Memory B cell (primary cell): ENCODE results near the gene AGTRAP.

ENCODE experiments used
- ATAC-seq: fragments of 150-1000 bp; cut with Tn5 transposase; 2 replicates; pipeline ENCODE4 v1.10.0; 2021; ENCODE audit warnings: low read depth, mild to moderate bottlenecking, moderate library complexity
- DNase-seq, 2 donors: peaks; one replicate each; pipeline ENCODE4 v3.0.0; 2022; ENCODE audit warnings: low spot score in 2 of 2
- H3K27ac Mint-ChIP-seq: one replicate; pipeline ENCODE4 v1.8.0; 2022; ENCODE audit warnings: mild to moderate bottlenecking, moderate library complexity, mixed read lengths
- H3K27me3 Mint-ChIP-seq: one replicate; pipeline ENCODE4 v1.8.0; 2022; ENCODE audit warnings: mixed read lengths
- H3K36me3 Mint-ChIP-seq: one replicate; pipeline ENCODE4 v1.8.0; 2022; ENCODE audit warnings: mild to moderate bottlenecking, mixed read lengths
- H3K4me1 Mint-ChIP-seq: one replicate; pipeline ENCODE4 v1.8.0; 2022; ENCODE audit warnings: mixed read lengths
- H3K4me3 Mint-ChIP-seq: one replicate; pipeline ENCODE4 v1.8.0; 2022; ENCODE audit warnings: mild to moderate bottlenecking, moderate library complexity, mixed read lengths
- H3K9me3 Mint-ChIP-seq: one replicate; pipeline ENCODE4 v1.8.0; 2022; ENCODE audit warnings: mixed read lengths

AGTRAP gene, protein sequence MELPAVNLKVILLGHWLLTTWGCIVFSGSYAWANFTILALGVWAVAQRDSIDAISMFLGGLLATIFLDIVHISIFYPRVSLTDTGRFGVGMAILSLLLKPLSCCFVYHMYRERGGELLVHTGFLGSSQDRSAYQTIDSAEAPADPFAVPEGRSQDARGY

DNA sequence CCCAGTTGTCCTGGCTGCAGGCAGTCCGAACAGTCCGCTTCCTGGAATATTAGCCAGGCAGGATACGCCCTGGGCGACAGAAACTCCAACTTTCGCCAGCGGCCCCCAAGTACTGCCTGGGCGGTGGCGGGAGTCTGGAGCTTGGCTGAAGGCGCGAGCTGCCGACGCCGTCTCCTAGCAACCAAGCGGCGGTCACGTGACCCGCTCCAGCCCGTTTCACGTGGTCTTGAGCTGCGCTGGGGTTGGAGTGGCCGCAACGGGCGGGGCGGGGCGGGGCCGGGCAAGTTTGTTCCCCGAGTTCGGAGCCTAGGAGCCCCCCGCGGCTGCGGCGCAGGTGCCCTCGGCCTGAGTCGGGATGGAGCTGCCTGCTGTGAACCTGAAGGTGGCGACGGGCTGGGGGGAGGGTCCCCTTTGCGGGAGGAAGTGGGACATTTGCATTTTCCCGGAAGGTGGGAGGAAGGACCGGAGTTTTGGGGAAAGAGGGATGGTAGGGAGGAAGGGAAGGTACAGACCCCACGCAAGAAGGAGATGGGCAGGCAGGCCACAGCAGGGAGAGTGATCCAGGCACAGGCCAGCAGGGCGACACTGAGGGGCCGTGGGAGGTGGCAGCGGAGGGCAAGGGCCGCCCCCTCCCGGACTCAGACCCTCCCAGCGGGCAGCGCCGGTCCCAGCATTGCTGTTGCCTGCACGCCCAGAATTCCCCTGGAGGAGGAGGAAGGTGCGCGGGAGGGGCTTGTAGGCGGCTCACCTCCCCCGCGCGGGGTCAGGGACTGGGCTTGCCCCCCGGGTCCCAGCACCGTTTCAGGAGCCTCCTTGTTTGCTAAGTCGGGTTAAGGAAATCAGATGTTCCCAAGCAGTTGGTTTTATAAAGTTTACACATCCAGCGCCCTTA, at the start of gene AGTRAP:
Gene AGTRAP, plus strand, starts transcription at position 283 of the 892 bp plus-strand sequence. Its CDS starts 73 bp downstream, at position 356.
- Mint-ChIP-seq H3K27me3 (no peaks in the 10 kb centered on the region), H3K4me3 (peak within 1 kb of the TSS; percentile 99), H3K27ac (peak within 1 kb of the TSS; percentile 87), H3K36me3 (no peaks in the 10 kb centered on the region), H3K4me1 (peaks cover 27% of the 10 kb centered on the region), H3K9me3 (no peaks in the 10 kb centered on the region)
- peak; percentile 80 to 83 for DNase-seq
- peak; percentile 92 for ATAC-seq

DNA sequence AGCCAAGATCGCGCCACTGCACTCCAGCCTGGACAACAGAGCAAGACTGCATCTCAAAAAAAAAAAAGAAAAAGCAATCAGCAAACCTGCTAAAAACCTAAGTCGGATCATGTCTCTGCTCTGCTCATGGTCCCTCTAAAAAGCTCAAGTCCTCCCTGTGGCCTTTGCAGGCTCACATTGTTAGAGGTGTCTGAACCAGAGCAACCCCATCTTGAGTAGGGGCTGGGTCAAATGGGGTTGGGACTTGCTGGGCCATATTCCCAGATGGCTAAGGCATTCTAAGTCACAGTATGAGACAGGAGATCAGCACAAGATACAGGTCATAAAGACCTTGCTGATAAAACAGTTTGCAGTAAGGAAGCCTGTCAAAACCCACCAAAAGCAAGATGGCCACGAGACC, 47.4 kb upstream of the AGTRAP start:
- DNase-seq = no peak
- H3K36me3 Mint-ChIP-seq = no peaks in the 10 kb centered on the region
- peaks cover 33% of the 10 kb centered on the region for H3K27me3 Mint-ChIP-seq
- H3K9me3 Mint-ChIP-seq = no peaks in the 10 kb centered on the region
- peaks cover 21% of the 10 kb centered on the region for H3K4me1 Mint-ChIP-seq
- ATAC-seq = no peak
- H3K4me3 Mint-ChIP-seq = no peak overlapping the region
- no peak overlapping the region for H3K27ac Mint-ChIP-seq

DNA sequence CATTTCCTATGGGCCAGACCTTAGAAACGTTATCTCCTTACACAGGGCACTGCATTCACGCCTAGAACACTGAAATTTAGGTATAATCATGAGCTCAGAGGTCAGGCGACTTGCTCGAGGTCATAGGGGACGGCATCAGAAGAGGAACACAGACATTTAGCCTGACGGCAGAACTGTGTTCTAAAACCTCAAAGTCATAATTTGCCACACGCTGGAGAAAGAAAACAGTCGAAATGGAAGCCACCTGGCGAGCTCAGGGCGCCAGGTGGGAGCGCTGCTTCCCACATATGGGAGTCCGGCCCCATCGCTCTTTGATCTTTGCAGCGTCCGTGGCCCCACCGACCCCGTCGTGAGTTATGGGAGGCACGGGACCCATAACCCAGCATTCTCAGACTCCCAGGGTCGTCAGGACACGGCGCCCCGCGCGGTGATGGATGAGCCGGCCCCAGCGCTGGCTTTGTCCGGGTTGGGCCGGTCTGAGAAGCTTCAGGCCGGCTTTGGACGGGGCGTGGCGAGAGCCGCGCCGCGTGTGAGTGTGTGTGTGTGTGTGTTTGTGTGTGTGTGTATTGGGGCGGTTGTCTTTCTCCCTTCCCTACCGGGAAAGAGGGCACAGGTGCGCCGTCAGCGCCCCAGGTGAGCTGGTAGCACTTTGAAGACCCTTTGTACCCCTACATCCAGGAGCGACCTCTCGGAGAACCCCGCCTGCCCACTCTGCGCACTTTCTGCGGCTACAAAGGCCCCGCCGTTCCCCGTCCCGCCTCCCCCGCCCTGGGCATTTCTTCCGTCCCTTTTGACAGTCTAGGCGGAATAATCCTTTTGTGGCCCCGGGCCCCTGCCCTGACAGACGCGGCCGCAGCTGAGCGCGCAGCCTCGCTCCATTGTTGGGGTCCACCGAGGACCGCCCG, 45.3 kb upstream of the AGTRAP start:
- Mint-ChIP-seq H3K27ac (no peak overlapping the region), H3K4me1 (peaks cover 21% of the 10 kb centered on the region), H3K4me3 (peak overlapping the region; percentile 49), H3K27me3 (peaks cover 38% of the 10 kb centered on the region), H3K36me3 (no peaks in the 10 kb centered on the region), H3K9me3 (no peaks in the 10 kb centered on the region)
- DNase-seq (no peak), ATAC-seq (peak; percentile 50)

DNA sequence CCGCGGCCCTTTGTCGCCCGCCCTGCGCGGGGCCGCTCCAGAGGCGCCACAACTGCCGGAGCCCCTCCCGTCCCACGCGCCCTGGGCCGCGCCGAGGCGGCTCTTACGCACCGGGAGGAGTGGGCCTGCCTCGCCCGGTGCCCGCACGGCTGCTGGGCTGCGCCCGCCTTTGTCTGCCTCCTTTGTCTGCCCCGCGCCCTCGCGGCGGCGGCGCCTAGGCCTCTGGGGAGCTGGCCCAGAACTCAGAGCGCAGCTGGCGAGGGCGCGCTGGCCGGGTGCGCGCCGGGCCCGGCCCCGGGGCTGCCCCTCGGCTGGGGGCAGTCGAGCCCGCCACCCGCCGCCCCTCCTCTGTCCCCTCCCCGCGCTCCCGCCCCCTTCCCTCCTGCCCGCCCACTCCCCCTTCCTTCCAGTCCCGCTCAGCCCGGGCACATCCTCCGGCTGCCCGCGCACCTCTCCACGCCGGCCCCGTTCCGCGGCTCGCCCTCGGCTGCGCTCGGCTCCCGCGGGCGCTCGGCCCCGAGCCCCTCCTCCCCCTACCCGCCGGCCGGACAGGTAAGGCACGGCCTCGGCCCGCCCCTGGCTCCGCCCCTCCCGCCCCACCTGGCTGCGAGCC, 44.5 kb upstream of the AGTRAP start, which contains the start of gene DRAXIN:
Gene DRAXIN, plus strand, starts transcription at position 409 of the 613 bp plus-strand sequence. CDS start 14,549 bp downstream, outside the sequence.
- Mint-ChIP-seq H3K27me3 (peaks cover 35% of the 10 kb centered on the region), H3K36me3 (no peaks in the 10 kb centered on the region), H3K4me3 (peak within 1 kb of the TSS; percentile 73), H3K27ac (peak within 1 kb of the TSS; percentile 21), H3K9me3 (no peaks in the 10 kb centered on the region), H3K4me1 (peaks cover 21% of the 10 kb centered on the region)
- DNase-seq = no peak
- ATAC-seq = peak; percentile 39

DNA sequence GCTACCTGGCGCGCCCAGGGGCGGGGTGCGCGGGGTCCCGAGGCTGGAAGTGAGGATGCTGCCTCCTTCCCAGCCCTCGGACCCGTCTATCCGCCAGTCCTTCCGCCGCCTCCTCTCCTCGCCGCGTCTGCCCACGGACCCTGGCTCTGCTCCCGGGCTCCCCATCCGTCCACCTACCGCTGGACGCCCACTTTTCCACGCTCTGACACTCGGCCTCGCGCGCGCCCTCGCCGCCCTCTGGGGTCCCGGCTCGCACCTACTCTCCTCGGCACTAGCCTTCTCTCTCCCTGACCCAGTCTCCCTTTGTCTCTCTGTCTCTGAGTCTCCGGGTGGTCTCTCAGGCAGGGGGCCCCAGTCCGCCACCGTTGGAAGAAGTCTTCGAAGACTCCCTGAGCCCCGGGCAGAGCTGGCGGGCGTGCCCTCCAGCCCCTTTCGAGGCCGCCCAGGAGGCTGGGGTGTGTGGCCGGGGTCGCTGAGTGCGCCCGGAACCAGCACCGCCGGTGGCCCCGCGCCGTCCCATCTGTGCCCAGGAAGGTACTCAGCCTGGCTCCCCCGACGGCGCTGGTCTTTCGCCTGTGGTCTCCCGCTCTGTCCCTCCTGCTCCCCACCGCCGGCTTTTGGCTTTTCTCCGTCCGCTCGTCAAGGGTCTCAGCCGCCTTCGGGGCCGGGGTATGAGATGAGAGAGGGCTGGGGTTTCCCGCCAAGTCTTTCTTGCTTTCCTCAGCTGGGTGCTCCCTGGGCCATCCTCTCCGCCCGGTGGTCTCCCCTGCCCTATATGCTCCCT, 43.8 kb upstream of the AGTRAP start:
- no peak for DNase-seq
- Mint-ChIP-seq H3K36me3 (no peaks in the 10 kb centered on the region), H3K4me1 (peaks cover 21% of the 10 kb centered on the region), H3K27me3 (peaks cover 35% of the 10 kb centered on the region), H3K27ac (peak overlapping the region; percentile 21), H3K9me3 (no peaks in the 10 kb centered on the region), H3K4me3 (peak overlapping the region; percentile 73)
- no peak for ATAC-seq

DNA sequence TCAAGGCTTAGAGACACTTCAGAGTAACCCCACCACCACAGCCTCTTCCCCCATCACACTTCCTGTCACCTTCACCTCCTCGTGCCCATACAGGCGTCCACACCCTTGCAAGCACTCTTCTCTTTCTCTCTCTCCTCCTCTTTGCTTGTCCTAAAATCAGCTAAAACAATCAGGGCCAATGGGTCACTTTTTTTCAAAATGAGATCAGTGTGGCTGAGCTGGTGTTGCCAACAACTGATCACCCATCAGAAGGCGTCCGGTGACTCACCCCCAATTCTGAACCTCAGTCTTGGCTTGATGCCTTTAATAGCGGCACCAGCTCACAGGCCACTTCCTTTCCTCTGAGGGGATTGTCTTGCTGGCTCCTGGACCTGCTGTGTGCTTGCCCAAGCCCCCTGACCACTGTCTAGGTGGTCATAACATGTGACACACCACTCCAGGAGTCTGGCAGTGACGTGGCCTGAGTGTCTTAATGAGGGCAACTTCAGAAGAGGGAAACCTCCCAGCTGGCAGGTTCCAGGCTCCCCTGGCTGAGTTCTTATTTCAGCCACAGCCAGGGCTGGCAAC, 42.8 kb upstream of the AGTRAP start:
- ATAC-seq (no peak), DNase-seq (no peak)
- H3K9me3 Mint-ChIP-seq = no peaks in the 10 kb centered on the region
- H3K36me3 Mint-ChIP-seq = no peaks in the 10 kb centered on the region
- peaks cover 21% of the 10 kb centered on the region for H3K4me1 Mint-ChIP-seq
- peak overlapping the region; percentile 46 for H3K4me3 Mint-ChIP-seq
- H3K27ac Mint-ChIP-seq = no peak overlapping the region
- H3K27me3 Mint-ChIP-seq = peaks cover 29% of the 10 kb centered on the region

DNA sequence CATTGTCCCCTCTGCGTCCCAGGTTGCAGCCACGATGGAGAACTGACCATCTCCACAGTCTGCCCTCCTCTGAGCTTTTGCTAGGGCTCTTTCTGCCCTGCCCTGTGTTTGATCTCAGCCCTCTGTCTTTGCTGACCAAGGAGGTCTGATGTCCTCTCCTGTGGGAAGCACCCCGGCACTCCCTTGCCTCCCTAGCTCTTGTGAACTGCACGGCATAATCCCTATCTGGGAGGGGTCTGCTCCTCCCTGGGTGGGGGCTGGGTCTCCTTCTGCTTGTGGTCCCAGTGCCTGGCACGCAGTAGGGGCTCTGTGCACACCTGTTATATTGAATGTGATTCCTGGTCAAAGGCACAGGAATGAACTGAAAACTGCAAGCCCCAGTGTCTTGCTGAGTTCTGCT, 42.0 kb upstream of the AGTRAP start:
- Mint-ChIP-seq H3K4me1 (peaks cover 21% of the 10 kb centered on the region), H3K9me3 (no peaks in the 10 kb centered on the region), H3K27ac (no peak overlapping the region), H3K36me3 (no peaks in the 10 kb centered on the region), H3K4me3 (no peak overlapping the region), H3K27me3 (peaks cover 24% of the 10 kb centered on the region)
- DNase-seq (no peak), ATAC-seq (no peak)

DNA sequence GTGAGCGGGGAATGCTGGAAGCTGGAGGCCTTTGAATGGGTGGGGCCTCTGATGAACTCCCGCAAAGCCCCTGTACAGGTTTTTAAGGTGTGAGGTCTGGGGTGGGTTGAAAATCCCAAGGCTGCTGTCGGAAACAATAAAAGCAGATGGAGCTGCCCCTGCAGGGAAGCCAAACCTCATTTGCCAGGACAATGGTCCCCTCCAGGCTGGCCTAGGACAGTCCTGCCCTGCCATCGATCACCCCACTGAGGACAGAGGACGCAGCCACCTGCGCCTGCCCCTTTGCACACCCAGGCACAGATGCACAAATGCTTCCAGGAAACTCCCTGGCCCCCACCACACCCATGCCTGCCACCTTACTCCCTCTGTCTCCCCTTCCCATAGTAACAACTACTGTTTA, 40.1 kb upstream of the AGTRAP start:
- Mint-ChIP-seq H3K27ac (no peak overlapping the region), H3K27me3 (peaks cover 14% of the 10 kb centered on the region), H3K4me1 (peaks cover 11% of the 10 kb centered on the region), H3K9me3 (no peaks in the 10 kb centered on the region), H3K36me3 (no peaks in the 10 kb centered on the region), H3K4me3 (no peak overlapping the region)
- ATAC-seq (no peak), DNase-seq (no peak)

DNA sequence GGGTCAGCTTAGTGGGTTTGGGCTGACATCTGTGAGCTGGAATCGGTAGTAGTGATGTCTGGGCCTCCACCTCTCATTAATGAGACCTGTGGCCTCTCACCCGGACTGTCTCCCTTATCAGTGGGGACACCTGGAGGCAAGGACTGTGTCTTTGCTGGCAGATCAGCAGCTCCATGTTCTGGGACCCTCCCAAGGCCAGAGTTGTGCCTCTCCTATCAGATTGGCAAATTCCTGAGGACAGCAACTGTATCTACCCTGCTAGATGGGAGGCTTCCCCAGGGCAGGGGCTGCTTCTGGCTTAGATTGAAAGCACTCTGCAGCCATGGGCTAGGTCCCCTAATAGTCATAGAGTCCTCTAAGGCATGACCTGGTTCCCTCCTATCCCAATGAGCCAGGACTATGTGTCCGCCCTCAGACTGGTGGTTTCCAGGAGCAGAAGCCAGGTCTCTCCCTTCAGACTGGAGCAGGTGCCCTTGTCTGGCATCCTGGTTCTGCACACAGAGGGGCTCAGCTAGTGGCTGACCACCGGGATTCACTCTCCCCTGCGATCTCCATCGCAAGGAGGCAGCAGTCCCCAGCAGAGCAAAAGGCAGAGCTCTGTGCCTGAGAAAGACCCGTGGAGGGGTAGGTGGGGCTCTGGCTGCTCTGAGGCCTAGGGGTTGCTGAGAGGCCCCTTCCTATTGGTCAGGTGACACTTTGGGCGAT, 38.6 kb upstream of the AGTRAP start:
- Mint-ChIP-seq H3K4me1 (peaks cover 8% of the 10 kb centered on the region), H3K36me3 (no peaks in the 10 kb centered on the region), H3K4me3 (no peak overlapping the region), H3K27ac (no peak overlapping the region), H3K27me3 (peaks cover 11% of the 10 kb centered on the region), H3K9me3 (no peaks in the 10 kb centered on the region)
- DNase-seq (no peak), ATAC-seq (no peak)

DNA sequence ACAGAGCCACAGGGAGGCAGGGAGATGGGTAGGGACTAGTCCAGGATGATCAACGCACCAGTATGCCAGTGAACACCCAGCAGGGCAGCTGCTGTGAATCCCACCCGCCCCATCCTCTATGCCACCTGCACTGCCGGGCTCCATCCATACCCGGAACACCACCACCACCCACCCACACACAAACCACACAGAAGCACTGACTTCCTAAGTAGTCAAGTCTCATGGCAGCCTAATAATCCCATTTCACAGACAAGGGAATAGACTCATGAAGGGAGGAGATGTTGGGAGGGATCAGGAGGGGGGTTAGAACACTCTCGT, 38.1 kb upstream of the AGTRAP start:
- Mint-ChIP-seq H3K4me3 (no peak overlapping the region), H3K36me3 (no peaks in the 10 kb centered on the region), H3K9me3 (no peaks in the 10 kb centered on the region), H3K27me3 (peaks cover 8% of the 10 kb centered on the region), H3K4me1 (peaks cover 5% of the 10 kb centered on the region), H3K27ac (no peak overlapping the region)
- ATAC-seq (no peak), DNase-seq (no peak)

DNA sequence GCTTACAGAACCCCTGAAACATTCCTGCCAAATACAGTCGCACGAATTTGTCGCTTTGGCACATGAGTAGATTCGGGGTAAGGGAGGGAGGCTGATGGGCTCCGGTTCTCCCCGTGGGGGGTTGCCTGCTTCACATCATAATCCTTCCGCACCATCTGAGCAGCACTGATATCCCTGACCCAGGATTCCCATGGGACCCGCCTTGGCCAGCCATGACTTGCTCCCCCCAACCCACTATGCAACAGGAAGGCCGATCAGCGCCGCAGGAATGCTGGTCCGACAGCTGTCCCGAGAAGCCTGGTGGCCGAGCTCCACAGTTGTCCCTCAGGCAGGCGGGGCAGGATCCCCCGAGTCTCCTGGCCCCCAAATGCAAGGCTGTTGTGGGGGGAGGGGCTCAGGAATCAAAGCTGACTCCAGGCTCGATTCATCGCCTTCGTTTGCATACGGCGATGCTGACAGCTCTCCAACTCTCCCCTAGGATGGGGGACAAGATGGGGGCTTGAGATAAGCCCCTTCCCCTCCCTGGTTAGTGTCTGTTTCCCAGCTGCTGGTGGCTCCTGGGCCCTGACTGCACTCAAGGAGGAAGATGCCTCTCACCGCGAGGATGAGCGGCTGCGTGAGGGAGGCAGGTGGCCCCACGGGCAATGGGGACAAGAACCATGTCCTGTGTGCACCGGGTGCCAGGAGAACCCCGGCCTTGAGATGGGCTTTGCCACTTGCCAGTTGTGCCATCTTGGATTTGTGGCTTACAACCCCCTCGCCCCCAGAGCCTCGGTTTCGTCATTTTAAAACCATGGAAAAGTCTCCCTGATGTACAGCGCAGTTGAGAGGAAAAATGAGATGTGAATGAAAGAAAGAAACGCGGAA, 35.1 kb upstream of the AGTRAP start:
- peaks cover 12% of the 10 kb centered on the region for H3K27me3 Mint-ChIP-seq
- no peaks in the 10 kb centered on the region for H3K36me3 Mint-ChIP-seq

DNA sequence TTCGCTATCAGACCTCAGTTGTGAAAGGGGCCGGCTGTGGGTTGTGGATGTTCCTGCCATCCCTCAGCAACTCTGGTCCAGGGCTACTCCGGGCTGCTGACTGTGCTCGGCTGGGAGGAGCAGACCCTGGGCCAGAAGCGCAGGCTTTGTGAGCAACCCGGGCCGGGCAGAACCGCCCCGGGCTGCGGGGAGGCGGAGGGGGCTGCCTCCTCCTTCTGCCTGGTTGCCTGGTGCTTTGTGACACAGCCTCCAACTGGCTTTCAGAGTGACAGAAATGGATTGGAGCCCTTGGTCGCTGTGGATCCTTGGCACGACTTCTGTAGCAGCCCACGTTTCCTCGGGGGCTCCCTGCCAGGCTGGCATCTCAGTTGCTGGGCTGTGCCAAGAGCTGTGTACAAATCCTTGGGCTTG, 34.4 kb upstream of the AGTRAP start:
- Mint-ChIP-seq H3K4me3 (no peak overlapping the region), H3K4me1 (no peaks in the 10 kb centered on the region), H3K9me3 (no peaks in the 10 kb centered on the region), H3K27ac (no peak overlapping the region), H3K36me3 (no peaks in the 10 kb centered on the region), H3K27me3 (peaks cover 12% of the 10 kb centered on the region)
- no peak for DNase-seq
- ATAC-seq = no peak

More for the DNA sequence above, 35.1 kb upstream of the AGTRAP start:
- DNase-seq (no peak), ATAC-seq (no peak)
- H3K4me3 Mint-ChIP-seq = no peak overlapping the region
- no peak overlapping the region for H3K27ac Mint-ChIP-seq
- H3K4me1 Mint-ChIP-seq = no peaks in the 10 kb centered on the region
- H3K9me3 Mint-ChIP-seq = no peaks in the 10 kb centered on the region
